ENCODE results near the gene PLIN3.

- no peak for TF ChIP-seq CTCF (conservative IDR thresholded peaks at IDR 0.05; ENCODE audit: low read length)
- no peak for TF ChIP-seq EZH2phosphoT487 (IDR thresholded peaks at IDR 0.05; ENCODE audit: borderline replicate concordance, low read depth, low read length)
These were observed 43.8 kb upstream of the PLIN3 start for GRCh38 chr19:4911314-4911713.
